Cortex of kidney (tissue), 1 donor: ENCODE measurements around the gene SACM1L.

ENCODE experiments used
- DNase-seq: peaks from one replicate; lab custom pipeline; 2025; lab: John Stamatoyannopoulos, UW

The SACM1L gene

GRCh38 chr3:45688882-45689786 lies at the start of gene SACM1L:
SACM1L (plus strand) TSS chr3:45689396; CDS start chr3:45689466, 70 bp downstream.
- peak; percentile 83 for DNase-seq

- no peak for DNase-seq
Observed at GRCh38 chr3:45640091-45640507, 49.1 kb upstream of the SACM1L start.

GRCh38 chr3:45640724-45641361 lies 48.4 kb upstream of the SACM1L start:
- DNase-seq: no peak

GRCh38 chr3:45641756-45642155 lies 47.4 kb upstream of the SACM1L start:
- DNase-seq: no peak

GRCh38 chr3:45642731-45643152 lies 46.5 kb upstream of the SACM1L start:
- DNase-seq: no peak

- no peak for DNase-seq
Observed at GRCh38 chr3:45644063-45644790, 45.0 kb upstream of the SACM1L start.

- no peak for DNase-seq
Observed at GRCh38 chr3:45644791-45645201, 44.4 kb upstream of the SACM1L start.

GRCh38 chr3:45646051-45646585 lies 43.1 kb upstream of the SACM1L start:
- DNase-seq: no peak

GRCh38 chr3:45647148-45647619 lies 42.0 kb upstream of the SACM1L start:
- DNase-seq: no peak

GRCh38 chr3:45653205-45653604 lies 36.0 kb upstream of the SACM1L start:
- DNase-seq: no peak

- no peak for DNase-seq
Observed at GRCh38 chr3:45654397-45654944, 34.7 kb upstream of the SACM1L start.

GRCh38 chr3:45655906-45656305 lies 33.3 kb upstream of the SACM1L start:
- DNase-seq: no peak

- DNase-seq: no peak
Observed at GRCh38 chr3:45656575-45657363, 32.4 kb upstream of the SACM1L start.

- DNase-seq: no peak
Observed at GRCh38 chr3:45657853-45658252, 31.3 kb upstream of the SACM1L start.

- DNase-seq: no peak
Observed at GRCh38 chr3:45659661-45660566, 29.3 kb upstream of the SACM1L start.

- DNase-seq: no peak
Observed at GRCh38 chr3:45660567-45660901, 28.7 kb upstream of the SACM1L start.

- no peak for DNase-seq
Observed at GRCh38 chr3:45664578-45664977, 24.6 kb upstream of the SACM1L start.

- DNase-seq: no peak
Observed at GRCh38 chr3:45665101-45665572, 24.1 kb upstream of the SACM1L start.

GRCh38 chr3:45666757-45667431 lies 22.3 kb upstream of the SACM1L start:
- no peak for DNase-seq
